ENCODE measurements around the gene GLTP.

Gene GLTP

DNA sequence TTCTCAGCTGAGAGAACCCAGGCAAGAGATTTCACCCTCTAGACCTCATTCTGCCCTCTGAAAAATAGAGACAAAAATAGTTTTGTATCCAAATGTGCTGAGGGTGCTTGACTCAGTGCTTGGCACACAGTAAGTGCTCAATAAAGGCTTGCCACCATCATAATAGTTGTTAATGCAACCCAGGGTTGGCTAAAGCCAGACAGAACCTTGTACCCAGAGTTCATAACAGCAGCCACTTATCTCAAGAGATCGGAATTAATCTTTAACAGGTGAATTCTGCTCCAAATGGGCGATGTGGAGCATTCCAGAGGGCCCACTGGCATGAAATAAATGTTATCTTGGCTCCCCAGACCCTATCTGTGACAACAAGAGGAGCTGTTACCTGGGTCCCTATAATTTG, 50.1 kb downstream of the GLTP start:
- no peak for DNase-seq (ENCODE audit: low read depth, low spot score)
- H3K4me3 ChIP-seq (ENCODE audit: low read length): no peak overlapping the region

DNA sequence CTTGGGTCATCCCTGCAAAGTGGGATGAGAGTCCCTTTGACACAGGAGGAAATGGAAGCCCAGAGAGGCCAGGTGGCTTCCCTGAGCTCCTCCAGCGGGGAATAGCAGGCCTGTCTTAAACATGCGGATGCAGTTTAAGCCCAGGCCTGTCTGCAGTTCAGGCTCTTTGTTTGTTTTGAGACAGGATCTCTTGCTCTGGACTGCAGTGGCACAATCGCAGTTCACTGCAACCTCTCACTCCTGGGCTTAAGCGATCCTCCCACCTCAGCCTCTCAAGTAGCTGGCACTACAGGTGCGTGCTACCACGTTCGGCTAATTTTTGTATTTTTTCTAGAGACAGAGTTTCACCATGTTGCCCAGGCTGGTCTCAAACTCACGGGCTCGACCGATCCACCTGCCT, 50.7 kb downstream of the GLTP start:
- H3K4me3 ChIP-seq (ENCODE audit: low read length): no peak overlapping the region
- DNase-seq (ENCODE audit: low read depth, low spot score): no peak

DNA sequence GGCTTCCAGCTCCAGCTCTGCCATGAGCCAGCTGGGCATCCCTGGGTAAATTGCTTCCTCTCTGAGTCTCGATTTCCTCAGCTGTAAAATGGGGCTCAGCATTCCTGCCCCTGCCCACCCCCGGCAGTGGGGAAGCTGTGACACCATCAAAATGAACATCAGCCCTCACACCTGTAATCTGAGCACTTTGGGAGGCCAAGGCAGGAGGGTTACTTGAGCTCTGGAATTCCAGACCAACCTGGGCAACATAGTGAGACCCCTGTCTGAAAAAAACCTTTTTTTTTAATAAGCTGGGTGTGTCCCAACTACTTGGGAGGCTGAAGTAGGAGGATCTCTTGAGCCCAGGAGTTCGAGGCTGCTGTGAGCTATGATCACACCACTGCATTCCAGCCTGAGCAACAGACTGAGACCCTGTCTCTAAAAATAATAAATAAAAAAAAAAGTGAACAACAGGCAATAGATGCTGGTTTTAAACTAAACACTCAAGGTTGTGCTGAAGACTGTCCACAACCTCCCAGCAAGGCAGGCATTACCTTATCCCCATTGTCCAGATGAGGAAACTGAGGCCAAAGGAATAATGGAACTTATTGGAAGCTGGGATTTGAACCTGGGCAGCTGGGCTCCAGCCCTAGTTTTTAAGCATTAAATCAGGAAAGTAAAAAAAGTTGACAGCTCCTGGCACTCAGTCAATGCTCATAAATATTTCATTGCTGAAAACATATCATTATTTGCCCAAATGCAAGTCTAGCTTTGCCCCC, 51.4 kb downstream of the GLTP start:
- DNase-seq (ENCODE audit: low read depth, low spot score): no peak
- no peak overlapping the region for H3K4me3 ChIP-seq (ENCODE audit: low read length)

DNA sequence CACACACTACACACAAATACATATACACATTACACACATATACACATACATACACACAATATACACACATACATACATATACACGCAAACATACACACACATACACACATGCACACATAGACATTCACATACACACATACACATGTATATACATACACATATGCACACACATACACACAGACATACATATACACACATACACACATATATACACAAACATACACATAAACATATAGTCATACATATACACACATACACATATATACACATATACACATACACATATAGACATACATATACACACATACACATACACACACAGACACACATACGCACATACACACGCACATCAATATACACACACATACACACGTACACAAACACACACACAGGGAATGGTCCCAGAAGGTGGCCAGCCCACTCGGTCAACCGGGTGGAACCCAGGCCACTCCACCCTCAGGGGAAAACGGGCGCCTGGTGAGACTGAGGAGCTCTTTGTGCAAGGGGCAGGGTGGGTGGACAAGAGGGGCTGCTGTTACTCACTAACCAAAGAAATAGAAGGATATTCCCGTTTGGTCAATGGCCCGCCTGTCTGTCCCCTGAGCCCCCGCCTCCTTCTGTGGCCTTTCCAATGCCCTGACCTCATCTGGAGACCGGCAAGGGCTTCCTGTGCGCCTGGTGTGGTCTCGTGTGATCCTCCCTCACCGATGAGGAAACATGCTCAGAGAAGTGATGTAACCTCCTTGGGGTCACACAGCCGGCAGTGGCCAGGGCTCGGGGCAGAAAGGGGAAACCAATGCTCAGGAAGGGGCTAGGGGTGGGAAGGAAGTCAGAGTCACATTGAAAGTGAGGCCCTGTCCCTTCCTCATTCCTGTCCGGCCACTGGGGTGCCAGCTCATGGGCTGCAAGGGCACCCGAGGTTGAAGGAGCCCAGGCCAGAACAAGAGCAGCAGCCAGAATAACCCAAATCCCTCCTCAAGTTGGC, 52.5 kb downstream of the GLTP start:
- DNase-seq (ENCODE audit: low read depth, low spot score): no peak
- no peak overlapping the region for H3K4me3 ChIP-seq (ENCODE audit: low read length)

DNA sequence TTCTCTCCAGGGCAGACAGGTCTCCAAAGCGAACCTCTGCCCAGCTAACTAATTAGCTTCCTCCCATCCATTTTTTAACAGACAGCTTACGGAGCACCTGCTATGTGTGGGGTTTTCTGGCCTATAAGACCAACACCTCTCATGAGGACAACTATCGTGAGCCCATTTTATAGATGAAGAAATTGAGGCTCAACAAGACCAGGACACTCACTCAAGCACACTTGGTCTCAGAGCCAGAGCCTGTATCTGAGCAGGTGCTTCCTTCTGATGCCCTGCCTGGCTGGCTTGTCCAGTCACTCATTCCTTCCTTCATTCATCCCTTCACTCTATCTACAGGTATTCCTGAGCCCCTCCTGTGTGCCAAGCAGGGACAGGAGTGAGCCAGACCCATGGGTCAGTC, 53.3 kb downstream of the GLTP start:
- DNase-seq (ENCODE audit: low read depth, low spot score): no peak
- H3K4me3 ChIP-seq (ENCODE audit: low read length): no peak overlapping the region

DNA sequence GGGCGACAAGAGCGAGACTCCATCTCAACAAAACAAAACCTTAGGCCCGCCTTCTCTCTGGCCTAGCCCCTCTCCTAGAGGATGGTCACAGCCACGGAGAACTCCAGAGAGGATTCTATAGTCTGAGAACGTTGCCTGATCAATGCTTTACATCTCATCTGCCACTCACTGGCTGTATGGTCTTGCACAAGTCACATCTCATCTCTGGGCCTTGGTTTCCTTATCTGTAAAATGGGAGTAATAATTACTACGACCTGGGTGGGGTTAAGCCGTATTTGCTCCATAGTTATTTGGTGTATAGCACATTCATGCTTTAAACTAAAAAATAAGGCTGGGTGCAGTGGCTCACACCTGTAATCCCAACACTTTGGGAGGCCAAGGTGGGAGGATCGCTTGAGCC, 55.6 kb downstream of the GLTP start:
- DNase-seq (ENCODE audit: low read depth, low spot score): no peak
- no peak overlapping the region for H3K4me3 ChIP-seq (ENCODE audit: low read length)

DNA sequence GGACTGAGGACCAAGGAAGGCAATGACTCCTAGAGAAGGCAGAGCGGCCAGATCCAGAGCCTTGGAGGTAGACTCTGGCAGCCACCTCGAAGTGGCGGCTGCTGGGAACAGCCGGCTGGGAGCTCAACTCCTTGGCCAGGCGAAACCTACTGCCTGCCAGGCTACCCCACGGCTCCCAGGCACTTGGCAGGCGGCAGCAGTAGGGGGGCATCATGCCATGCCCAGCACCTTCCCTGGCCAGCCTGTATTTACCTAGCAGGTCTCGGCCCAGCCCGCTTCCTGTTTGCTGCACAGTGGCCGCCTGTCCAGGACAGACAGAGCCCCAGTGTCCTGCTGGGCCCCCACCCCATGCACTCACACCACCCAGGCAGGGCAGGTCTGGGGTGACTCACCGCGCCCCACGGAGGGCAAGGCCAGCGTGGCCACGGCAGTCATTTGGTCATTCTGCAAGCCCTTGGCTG, 57.4 kb downstream of the GLTP start:
- no peak for DNase-seq (ENCODE audit: low read depth, low spot score)
- no peak overlapping the region for H3K4me3 ChIP-seq (ENCODE audit: low read length)

DNA sequence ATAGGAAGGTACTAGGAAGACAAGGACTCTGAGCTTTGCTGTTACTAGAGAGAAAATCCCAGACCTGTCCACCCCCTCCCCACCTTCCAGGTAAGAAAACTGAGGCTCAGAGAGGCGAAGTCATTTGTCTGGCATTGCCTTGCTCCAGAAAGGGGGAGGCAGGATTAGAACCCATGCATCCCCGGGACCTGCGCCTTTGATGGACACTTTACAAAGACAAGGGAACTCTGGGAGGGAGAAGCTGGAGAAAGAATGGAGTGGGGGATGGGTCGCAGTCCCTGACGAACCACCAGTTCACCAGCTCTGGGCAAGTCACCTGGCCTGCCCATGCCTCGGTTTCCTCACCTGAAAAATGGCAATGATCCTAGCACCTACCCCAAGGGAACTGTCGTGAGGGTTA, 57.9 kb downstream of the GLTP start:
- no peak overlapping the region for H3K4me3 ChIP-seq (ENCODE audit: low read length)
- DNase-seq (ENCODE audit: low read depth, low spot score): no peak

DNA sequence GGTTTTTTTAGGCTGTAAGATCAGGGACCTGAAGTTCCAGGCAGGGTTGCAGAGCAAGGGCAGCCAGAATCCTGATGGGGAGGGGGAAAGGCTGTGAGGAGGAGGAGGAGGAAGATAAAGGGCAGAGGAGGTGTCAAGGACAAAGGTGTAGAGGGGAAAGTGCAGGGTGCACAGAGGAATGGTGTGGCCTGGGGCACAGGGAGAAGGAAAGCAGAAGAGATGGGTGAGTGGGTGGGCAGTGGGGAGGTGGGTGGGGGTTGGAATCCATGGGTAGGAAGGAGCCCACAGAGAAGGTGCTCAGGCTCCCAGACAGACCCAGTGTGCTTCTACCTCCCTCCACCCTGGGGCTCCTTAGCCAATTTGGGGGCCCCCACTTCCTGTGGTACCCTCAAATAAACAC, 58.4 kb downstream of the GLTP start:
- DNase-seq (ENCODE audit: low read depth, low spot score): no peak
- no peak overlapping the region for H3K4me3 ChIP-seq (ENCODE audit: low read length)

DNA sequence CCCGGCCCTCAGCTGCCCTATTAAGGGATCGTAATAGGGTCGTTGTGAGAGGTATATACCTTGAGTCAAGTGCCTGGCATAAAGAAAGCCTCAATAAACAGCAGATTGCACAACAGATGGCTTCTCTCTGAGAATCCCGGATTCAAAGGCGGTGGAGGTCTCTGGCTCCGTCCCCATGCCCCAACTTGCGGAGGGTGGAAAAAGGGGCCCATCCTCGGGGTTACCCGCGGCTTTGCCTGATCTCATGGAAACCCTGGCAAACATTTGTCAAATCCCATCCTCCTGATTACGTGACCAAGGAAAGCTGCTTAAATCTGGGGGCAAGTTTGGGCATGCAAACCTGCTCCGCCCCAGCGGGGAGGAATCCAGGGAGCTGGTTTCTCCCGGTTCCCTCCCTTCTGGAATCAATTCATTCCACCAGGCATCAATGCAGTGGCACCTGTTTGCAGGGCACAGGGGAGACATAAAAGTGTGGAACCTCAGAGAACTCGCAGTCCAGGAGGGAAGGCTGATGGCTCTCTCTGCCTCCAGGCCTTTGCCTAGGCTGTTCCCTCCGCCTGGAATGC, 59.4 kb downstream of the GLTP start:
- no peak overlapping the region for H3K4me3 ChIP-seq (ENCODE audit: low read length)
- no peak for DNase-seq (ENCODE audit: low read depth, low spot score)

DNA sequence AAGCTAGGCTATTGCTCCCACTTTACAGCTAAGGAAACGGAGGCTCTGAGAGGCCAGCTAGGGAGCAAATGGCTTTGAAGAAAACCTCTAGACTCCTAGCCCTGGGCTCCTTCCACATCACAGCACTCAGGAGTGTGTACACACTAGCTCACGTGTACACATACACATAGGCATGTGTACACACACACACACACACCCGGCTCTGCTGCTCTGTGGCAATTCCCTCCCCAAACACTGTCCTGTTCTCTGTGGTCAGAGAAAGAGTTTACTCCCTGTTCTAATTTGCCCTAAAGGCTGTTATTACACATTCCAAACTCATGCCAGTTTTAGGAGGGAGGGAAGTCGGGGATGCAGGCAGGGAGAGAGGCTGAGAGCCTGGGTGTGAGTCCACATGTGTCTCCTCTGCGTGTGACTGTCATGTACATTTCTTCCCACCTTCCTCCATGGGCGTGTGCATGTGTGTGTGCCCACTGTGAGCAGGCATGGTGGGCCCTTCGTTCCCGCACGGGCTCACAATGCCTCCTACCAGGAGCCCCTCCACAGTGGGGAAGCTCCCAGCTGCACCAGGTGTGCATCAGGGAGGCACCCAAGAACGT, 61.3 kb downstream of the GLTP start:
- no peak for DNase-seq (ENCODE audit: low read depth, low spot score)
- H3K4me3 ChIP-seq (ENCODE audit: low read length): no peak overlapping the region

DNA sequence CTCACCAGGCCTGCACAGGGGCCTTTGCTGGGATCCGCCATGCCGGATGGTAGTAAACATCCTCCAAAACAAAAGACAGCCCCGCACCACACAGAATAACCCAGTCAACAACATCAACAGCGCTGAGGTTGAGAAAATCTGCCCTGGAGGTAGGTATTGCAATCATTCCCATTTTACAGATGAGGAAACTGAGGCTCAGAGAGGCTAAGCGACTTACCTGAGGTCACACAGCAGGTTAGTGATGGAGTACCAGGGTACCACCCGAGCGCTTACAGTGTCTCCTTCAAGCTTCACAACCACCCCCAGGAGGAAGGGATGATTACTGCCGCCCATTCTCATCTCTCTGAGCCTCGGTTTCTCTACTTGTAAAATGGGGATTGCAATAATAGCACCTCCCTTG, 62.1 kb downstream of the GLTP start:
- DNase-seq (ENCODE audit: low read depth, low spot score): no peak
- no peak overlapping the region for H3K4me3 ChIP-seq (ENCODE audit: low read length)

DNA sequence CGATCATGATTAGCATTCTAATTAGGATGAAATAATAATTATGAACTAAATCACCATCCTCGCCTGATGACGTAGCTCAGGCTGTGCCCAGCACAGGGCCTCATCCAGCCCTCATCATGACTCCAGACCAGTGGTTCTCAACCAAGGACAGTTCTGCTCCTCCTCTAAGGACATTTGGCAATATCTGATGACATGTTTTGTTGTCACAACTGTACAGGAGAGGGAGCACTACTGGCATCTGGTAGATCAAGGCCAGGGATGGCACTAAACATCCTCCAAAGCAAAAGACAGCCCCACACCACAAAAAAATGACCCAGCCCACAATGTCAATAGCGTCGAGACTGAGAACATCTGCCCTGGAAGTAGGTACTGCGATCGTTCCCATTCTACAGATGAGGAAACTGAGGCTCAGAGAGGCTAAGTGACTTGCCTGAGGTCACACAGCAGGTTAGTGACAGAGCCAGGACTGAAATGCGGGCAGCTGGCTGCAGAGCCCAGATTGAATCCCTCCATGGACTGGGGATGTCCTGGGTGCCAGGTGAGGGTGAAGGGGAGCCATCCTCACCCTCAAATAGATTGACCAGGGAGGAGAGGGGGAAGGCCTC, 62.6 kb downstream of the GLTP start:
- DNase-seq (ENCODE audit: low read depth, low spot score): no peak
- no peak overlapping the region for H3K4me3 ChIP-seq (ENCODE audit: low read length)

DNA sequence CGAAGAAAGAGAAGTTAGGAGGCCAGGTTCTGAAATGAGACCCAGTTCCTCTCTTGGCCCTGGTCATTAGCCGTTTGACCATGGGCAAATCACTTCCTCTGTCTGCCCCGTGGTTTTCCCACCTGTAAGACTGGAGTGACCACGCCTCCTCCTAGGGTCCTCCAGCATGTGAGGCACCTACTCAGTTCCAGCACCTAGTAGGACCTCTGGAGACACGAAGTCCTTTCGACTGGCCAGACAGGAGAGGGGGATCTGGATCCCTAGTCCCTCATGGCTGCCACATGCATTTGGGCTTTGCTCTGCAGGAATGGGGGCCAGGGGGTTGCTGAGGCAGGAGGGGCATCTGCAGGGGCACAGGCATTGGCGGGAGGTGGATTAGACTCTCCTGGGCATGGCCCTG, 63.5 kb downstream of the GLTP start:
- no peak for DNase-seq (ENCODE audit: low read depth, low spot score)
- no peak overlapping the region for H3K4me3 ChIP-seq (ENCODE audit: low read length)

DNA sequence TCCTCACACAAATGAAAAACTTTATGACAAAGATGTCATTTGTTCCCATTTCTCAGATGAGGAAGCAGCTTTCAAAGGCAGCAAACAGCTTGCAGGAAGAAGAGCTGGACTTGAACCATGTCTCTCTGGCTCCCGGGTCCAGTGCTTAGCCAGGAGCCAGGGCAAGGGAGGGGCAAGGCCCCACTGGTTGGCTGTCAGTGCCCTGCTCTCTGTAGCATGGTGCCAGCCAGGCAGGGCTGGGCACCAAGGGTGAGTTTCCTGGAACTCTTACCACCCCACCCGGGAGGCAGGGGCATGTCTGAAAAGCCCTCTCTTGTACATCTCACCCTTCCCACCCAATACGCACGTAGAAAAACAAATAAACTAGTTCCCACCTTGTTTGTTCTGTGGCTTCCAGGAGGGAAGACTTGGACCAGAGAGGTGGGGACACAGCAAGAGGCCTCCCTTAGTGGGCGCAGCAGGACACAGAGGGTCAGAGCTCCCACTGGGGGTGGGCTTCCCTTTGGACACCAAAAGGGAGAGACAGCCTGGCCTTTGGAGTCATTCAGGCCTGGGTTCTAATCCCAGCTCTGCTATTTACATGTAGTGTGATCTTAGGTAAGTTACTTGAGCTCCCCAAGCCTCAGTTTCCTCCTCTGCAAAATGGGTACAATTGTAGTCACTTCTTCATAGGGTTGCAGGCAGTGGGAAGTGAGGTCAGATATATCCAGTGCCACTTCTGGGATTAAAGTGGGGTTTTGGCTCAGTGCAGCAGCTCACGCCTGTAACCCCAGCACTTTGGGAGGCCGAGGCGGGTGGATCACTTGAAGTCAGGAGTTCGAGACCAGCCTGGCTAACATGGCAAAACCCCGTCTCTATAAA, 64.4 kb downstream of the GLTP start:
- H3K4me3 ChIP-seq (ENCODE audit: low read length): no peak overlapping the region
- no peak for DNase-seq (ENCODE audit: low read depth, low spot score)

DNA sequence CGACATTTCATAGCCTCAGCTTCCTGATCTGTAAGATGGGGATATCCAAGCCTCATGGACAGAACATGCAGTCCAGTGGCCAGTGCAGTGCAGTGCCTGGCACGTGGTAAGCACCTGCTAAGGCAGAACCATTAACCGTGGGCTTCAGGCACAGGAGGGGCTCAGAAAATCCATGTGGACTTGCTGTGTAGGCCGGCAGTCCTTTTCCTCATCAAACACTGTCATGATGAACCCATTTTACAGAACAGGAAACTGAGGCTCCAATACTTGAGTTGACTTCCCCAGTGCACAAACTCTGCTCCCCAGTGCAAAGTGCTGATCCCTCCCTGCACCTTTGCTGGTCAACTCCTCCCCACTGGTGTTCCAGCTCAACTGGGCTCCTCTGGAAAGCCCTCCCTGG, 65.1 kb downstream of the GLTP start:
- H3K4me3 ChIP-seq (ENCODE audit: low read length): no peak overlapping the region
- DNase-seq (ENCODE audit: low read depth, low spot score): no peak

DNA sequence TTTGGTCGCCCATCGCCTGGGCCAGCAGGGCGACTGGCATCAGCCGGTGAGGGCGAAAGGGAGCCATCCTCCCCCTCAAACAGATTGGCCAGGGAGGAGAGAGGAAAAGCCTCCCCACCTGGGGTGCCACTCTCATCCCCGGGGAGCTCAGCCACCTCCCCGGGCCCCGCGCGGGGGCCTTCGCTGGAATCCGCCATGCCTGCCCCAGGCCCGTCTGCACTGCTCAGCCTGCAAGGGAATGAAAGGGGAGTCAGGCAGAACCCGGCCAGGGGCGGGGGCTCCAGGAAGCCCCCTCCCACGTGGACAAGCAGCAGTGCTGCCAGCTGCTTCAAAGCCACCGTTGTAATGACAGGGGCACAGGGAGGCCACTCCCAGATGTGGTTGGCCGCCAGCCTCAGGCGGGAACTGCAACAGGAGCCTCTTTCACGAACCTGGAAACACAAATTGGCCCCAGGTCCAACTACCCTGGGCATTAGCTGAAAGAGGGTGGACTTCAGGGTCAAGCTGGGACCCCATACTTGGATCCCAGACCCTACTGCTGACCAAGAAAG, 65.7 kb downstream of the GLTP start:
- no peak overlapping the region for H3K4me3 ChIP-seq (ENCODE audit: low read length)
- DNase-seq (ENCODE audit: low read depth, low spot score): no peak

DNA sequence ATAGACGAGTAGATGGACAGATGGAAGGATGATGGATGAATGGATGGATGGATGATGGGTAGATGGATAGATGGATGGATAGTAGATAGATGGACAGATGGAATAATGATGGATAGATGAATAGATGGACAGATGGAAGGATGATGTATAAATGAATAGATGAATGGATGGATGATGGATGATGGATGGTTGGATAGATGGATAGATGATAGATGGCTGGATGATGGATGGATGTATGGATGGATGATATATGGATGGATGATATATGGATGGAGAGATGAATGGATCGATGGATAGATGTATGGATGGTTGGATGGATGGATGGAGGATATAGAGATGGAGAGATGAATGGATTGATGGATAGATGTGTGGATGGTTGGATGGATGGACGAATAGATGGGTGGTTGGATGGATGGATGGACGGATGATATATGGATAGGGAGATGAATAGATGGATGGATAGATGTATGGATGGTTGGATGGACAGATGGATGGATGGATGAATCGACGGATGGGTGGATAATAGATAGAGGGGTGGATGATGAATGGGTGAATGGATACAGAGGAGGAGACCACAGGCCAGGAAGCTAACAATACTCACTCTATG, 66.4 kb downstream of the GLTP start:
- no peak for DNase-seq (ENCODE audit: low read depth, low spot score)
- H3K4me3 ChIP-seq (ENCODE audit: low read length): no peak overlapping the region
